GM19324 (cell line): Measurements from ENCODE around the gene CFAP54.
A peak's percentile ranks its signal among the peaks of the same experiment; 100 is the strongest.
"Not testable (repeated sequence)": the region's sequence is repeated elsewhere in the genome, so short reads cannot be mapped to it uniquely, and the experiment has no call there.

Source experiments
- ATAC-seq: cut with Tn5 transposase; IDR thresholded peaks from one replicate; pipeline ENCODE4 v1.9.1; 2021; ENCODE audit warnings: mild to moderate bottlenecking, moderate library complexity; ENCODE audit not compliant: unreplicated experiment, low FRiP score

Gene CFAP54

DNA sequence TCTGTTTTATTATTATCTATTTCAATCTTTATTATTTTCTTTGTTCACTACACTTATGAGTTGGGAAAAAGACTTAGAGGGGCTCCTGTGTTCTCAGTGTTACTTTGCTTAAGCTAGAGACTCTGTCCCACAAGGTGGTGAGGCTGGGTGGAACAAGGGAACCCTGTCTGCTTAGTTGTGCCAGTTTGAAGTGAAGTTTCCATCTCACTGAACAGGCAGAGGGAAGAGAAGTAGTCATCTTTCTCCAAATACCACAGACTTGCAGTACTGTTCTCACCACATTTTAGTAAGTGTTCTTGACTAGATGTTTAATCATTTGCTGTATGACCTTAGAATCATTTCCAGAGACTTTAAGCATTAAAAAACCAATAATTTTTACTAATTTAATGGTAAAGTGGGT lies 222.0 kb downstream of the CFAP54 start:
- ATAC-seq: no peak

DNA sequence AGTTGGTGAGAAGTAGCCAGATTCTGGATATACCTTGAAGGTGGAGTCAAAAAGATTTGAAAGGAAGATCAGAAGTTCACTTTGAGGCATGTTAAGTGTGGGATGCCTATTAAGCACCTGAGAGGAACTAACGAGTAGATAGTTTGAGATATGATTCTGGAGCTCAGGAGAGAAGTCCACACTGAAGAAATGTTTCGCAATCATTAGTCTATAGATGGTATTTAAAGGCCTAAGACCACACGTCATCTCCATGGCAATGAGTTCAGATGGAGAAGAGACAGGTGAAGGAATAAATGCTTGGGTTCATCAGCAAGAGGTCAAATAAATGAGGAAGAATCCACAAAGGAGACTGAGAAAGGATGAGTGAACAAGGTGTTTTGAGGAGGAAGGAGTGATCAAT lies 224.8 kb downstream of the CFAP54 start:
- no peak for ATAC-seq

DNA sequence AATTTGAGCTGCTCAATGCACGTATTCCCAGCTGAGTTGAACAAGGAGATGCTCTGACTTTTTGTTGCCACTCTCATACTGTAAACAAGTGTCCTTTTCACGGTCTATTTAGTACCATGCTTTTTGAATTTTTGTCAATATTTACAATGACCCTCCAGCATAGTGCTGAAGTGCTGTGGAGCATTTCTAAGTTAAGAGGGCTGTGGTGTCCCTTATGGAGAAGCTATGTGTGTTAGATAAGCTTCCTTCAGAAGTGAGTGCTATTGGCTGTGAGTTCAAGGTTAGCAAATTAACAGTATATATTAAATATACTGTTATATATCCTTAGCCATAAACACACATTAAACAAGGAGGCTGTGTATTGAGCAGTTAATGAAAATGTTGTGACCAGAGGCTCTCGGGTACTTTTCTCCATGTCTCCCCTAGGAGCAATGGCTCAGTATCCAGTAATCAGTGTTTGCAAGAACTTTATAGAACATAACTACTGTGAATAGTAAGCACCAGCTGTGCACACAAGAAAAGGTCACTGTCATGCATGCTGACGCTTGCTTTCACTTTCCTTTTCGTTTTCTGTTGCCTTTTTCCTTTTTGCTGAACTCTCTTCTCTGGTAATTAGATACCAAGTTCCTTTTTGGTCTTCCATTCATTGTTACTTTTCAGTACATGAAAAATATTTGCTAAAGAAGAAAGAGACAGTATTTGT lies 230.4 kb downstream of the CFAP54 start:
- ATAC-seq: peak; percentile 91

DNA sequence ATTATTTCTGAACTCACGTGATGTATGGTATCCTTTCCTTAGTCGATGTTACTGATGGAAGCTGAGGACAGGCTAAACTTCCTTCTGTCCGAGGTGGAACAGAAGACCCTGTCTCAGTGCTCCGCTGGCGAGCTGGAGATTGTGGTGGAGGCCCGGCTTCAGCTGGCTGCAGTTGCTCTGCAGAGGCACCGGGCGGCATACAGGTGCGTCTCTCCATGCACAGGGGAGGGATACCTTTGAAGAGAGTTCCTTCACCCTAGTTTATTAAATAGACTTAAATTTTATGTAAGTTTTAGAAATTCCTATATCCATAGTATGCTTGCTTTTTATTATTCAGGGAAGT lies 231.0 kb downstream of the CFAP54 start:
- ATAC-seq: peak; percentile 84

DNA sequence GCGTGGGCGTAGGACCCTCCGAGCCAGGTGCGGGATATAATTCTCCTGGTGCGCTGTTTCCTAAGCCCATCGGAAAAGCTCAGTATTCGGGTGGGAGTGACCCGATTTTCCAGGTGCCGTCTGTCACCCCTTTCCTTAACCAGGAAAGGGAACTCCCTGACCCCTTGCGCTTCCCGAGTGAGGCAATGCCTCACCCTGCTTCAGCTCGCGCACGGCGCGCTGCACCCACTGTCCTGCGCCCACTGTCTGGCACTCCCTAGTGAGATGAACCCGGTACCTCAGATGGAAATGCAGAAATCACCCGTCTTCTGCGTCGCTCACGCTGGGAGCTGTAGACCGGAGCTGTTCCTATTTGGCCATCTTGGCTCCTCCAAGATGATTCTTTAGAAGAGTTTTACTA lies 240.1 kb downstream of the CFAP54 start:
- ATAC-seq: not testable (repeated sequence)

DNA sequence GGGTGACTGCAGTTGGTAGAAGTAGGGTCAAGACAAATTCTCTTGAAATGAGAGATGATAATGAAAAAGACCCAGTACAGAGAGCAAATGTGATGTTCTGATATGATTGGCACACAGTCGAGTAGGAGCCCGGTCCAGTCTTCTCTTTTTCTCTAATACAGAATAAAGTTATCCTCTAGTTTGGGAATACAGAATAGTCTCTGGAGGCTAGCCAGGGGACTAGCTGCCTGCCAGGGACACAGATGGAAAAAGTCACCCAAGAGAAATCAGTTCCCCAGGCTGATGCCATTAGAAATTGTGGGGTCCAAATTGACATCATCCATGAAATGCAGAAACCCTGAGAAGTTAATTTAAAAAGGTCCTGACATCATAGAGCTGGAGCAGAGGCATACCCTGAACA lies 240.5 kb downstream of the CFAP54 start:
- no peak for ATAC-seq

DNA sequence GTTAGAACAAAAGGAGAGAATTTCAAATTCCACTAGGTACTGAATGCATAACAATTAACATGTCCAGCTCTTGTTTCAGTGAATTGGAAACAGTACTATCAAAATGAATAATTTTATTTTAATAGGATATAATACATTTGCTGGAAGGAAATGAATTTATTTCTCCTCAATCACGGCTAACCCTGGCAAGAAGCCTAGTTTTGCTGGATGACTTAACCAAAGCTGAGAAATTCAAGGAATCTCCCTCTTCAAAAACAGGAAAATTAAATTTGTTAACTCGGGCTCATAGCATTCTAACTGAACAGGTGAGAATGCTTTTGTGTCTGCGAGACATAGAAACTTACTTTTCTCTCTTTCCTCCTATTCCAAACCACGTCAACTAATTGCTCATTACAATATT lies 254.2 kb downstream of the CFAP54 start:
- ATAC-seq: no peak

DNA sequence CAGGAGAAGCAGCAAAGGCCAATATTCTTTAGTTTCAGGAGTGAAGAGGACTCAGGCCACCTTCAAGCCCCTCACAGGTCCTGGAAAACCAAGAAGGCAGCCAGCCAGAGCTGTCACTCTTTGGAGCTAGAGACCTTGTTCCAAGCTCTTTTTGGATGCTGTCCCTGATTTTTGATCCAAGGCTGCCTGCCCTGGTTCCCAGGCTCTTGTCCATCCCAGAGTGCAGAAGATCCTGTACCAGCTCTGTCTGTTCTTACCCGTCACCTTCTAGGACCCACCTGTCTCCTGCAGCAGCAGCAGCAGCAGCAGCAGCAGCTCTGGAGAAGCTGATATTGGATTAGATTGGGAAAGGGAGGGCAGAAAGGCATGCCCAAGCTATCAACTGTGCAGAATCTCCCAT lies 260.6 kb downstream of the CFAP54 start:
- ATAC-seq: no peak

DNA sequence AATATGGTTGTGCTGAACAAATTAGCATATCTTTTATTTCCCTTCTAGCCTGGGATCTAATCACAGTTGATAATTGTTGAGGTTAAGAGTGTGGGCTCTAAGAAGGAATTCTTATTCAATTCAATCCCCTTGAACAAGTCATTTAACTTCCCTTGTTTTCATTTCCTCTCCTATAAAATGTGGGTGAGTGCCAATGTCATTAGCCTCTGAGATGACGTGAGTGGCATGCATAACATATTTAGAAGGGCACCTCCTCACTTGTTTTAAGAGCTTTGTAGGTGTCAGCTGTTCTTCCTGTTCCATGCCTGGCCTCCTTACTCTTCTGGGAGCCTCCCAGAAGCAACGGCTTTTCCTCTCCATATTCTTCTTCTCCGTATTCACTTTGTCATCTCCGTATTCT lies 262.2 kb downstream of the CFAP54 start:
- ATAC-seq: no peak

DNA sequence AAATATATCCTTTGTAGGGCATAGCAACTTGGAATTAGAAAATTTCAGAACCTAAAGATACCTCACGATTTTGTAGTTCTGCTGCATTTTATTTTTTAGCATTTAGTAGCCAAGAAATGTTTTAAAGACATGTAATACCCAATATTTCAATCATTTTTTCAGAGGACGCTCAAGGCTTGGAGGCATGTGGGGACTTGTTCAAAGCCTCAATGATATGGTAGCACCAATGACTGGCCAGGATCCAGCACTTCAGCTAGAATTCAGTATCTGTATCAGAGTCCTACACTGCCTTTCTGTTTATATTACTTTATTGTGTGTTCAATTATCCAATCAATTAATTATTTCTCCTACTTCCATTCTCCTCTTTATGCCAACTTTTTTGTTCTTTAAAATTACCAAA lies 262.8 kb downstream of the CFAP54 start:
- ATAC-seq: no peak

DNA sequence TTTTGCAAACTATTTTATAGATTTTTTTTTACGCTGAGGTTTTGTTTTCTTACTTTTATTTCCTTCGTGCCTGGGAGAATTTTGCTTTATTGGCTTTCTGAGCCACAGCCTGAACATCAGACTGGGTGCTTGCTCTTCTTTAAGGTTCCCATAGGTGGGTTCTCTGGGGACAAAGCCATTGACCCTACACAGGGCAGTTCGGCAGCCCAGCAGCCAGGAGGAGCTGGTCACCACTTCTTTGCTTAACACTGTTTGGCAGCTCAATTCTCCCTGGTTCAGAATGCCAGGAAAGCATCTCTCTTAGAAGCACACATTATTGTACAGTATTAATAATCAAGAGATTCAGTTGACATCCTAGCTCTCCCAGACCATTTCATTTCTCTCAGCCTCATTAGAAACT lies 276.9 kb downstream of the CFAP54 start:
- no peak for ATAC-seq

DNA sequence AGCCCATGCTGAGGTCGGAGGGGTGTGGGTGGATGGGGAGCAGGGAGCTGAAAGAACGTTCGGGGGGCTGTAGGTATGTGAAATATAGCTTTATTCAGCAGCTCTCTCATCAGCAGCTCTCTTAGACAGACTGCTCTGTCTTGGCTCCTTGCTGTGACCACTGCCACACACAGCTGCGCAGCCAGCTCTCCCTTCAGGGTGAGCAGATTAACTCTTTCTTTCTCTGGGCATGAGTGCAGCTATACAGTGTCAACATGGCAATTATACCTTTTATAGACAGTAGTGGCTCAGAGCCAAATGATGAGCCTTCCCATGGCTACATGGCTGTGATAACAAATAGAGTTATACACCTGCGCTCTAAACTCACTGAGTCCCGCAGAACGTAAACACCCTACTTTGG lies 280.0 kb downstream of the CFAP54 start:
- no peak for ATAC-seq

DNA sequence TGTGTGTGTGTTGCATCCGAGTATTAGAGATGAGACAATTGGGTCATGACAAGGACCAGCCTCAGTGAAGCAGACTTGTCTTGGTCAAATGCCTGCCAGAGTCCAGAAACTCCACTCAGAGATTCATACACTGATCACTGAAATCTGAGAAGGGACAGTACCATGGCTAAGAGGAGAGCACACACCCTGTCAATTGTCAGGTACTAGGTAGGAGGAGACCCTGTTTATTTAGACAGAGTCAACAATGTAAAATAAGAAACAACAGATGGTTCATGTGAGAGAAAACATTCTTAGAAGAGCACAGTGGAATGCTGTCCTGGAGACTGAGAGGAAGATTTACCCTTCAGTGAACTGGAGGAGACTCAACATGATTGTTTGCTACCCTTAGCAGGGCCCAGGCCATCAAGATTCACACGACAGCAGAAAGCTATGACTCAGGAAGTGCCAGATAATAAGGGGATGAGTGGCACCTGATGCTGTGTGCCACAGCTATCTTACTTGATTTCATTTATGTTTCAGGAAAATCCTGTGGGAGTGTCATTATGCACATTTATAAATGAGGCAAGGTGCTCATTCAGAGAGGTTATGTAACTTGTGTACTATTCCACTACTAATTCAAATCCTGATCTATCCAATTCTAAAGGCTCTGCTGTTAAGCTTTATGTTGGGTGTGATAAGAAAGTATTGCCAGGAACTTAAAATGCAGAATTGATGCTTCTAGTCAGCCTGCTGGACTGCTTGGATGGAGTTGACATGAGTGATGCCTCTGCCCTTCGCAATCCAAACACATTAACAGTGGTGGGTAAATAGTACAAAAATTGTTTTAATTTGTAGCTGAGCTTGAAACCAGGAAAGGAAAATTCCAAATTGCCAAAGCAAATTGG lies 281.1 kb downstream of the CFAP54 start:
- no peak for ATAC-seq

DNA sequence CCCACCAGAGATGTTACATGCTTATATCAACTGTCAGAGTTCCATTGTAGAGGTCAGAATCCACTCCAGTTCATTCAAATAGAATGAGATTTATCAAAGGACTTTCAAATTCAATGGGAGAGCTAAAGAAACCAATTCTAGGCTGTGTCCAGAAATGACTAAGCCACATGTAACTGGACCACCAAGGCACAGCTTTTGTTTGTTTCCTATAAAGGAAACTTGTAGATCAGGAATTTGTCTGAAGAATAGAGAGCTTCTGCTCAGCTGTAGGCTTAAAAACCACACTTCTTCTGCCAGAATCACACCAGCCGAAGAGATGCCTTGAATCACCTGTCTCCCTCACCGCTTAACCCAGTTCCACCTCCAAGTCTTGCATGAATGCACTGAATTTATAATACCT lies 283.7 kb downstream of the CFAP54 start:
- ATAC-seq: no peak

DNA sequence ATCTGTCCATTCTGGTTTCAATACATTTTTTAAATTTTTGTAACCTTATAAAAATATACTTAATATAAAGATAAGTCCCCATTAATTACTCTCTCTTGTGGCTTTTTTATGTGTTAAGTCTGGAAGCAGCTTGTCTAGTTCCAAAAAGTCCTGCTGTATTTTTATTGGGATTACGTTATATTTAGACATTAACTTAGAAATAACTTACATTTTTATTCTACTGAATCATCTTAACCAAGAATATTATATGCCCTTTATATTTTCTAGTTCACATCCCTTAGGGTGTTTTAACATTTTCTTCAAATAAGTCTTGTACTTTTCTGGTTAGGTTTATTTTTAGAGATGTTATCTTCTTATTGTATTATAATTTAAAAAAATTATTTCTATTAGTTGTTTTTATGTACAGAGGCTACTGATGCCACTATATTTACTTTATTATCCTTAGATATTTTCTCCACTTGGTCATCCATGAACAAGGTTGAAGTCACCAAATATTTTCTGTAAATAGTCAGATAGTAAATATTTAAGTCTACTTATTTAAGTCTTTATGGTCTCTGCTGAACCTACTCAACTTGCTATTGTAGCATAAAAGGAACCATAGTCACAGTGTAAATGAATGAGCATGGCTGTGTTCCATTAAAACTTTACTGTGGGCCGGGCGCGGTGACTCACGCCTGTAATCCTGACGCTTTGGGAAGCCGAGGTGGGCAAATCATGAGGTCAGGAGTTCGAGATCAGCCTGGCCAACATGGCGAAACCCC lies 285.3 kb downstream of the CFAP54 start:
- no peak for ATAC-seq

DNA sequence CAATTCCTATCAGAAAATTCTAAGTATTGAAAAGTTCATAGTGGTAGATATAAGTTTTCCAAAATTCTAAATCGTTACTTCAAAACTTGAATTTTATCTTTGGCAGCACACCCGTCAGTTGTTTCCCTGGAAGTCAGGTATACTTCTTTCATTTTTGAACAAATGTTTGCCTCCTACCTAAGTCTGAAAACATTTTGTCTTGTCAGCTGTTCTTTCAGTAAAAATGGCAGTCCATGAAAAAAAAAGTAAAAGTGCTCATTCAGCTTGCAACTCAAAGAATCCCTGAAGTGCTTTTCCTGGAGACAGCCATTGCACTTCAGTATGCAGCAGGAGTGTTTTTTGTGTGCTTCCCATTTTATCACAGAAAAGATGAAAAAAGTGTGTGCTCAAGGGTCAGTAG lies 287.5 kb downstream of the CFAP54 start:
- ATAC-seq: no peak

DNA sequence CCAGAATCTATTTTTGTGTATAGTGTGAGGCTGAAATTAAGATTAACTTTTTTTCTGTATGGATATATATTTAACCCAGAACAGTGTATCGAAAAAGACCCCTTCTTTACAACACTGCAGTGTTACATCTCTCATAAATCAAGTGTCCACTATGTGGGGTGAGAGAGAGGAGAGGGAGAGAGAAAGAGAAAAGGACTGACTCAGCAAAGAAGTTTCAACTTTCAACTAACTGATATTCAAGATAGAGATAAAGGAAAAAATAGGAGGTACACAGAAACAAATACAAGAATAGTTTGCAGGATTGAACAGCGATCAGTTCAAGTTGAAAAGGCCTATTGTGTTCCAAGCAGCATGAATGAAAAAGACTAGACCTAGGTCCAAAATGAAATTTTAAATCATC lies 291.0 kb downstream of the CFAP54 start:
- ATAC-seq: no peak

DNA sequence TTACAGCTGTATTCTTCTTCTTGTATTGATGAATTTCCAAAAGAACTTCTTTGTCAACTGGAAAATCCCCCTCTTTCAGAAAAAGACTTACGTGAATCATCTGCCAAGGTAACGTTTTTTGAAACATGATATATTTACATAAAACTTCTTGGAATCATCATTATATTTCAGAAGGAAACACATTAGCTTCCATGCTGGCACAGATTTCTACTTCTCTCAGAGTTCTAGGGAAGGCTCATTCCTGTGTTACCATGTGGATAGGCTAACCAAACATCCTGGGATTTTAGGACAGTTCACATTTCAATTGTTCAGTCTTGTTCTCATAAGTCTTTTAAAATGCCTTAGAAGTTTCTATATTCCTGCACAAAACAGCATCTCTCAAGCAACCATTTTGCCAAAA lies 297.4 kb downstream of the CFAP54 start:
- no peak for ATAC-seq

DNA sequence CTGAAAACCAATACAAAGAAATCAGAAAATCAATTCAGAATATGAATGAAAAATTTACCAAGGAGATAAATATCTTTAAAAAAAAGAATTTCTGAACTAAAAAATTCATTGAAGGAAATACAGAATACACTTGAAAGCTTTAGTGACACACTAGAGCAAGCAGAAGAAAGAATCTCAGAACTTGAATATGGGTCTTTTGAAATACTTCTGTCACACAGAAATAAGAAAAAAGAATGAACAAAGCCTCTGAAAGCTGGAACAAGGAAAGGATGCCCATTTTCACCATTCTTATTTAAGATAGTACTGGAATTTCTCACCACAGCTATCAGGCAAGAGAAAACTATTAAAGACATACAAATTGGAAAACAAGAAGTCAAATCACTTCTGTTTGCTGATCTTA lies 314.6 kb downstream of the CFAP54 start:
- ATAC-seq: no peak

DNA sequence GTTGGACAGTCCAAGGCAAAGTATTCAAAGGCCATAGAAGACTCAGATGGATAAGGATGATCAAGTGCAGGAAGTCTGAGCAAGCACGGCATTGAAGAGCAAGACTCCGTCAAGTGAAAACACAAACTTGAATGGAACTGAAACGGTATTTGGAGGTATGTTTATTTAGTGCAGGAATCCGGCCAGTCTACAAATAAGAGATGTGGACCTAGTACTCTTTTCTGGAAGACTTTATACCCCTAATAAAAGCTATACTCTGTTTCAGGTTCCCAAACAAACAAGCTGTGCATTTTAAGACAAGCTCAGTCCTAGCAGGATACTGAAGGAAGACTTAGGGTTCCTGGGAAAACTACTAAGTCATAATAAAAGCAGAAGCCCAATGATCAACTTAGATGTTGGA lies 316.9 kb downstream of the CFAP54 start:
- ATAC-seq: no peak

DNA sequence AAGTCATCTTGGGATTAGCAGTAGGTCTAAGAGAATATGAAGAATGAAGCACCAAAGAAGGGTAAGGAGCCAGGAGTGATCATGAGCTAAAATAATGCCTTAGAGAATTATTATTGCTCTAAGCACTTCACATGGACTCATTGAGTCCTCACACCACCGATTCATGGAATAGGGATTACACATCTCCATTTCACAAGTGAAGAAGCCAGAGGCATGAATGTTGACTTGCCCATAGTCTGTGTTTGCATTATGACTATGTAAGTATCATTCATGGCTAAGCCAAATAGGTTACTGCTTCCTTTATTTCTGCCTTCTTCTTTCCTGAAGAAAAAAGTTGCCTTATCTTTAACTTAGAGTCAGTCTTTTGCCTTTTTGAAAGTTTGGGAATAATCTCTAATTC lies 318.4 kb downstream of the CFAP54 start:
- ATAC-seq: no peak
